HG03064 (cell line): Measurements from ENCODE around the gene TCF4.

Source experiments
- ATAC-seq: cut with Tn5 transposase; IDR thresholded peaks from one replicate; pipeline ENCODE4 v1.9.1; 2021; ENCODE audit warnings: low read depth; ENCODE audit not compliant: unreplicated experiment

The TCF4 gene

GRCh38 chr18:55252053-55252675 lies 335.8 kb downstream of the TCF4 start:
- ATAC-seq = no peak

- no peak for ATAC-seq
These were observed 336.6 kb downstream of the TCF4 start for GRCh38 chr18:55251254-55251971.

- ATAC-seq = no peak
These were observed 337.2 kb downstream of the TCF4 start for GRCh38 chr18:55250768-55251173.

- ATAC-seq = no peak
These were observed 338.4 kb downstream of the TCF4 start for GRCh38 chr18:55249550-55249949.

- peak; percentile 40 for ATAC-seq
These were observed 339.5 kb downstream of the TCF4 start for GRCh38 chr18:55248495-55248894.

GRCh38 chr18:55247032-55247431 lies 341.0 kb downstream of the TCF4 start:
- ATAC-seq = no peak

- no peak for ATAC-seq
These were observed 341.7 kb downstream of the TCF4 start for GRCh38 chr18:55246278-55246677.

- ATAC-seq = no peak
These were observed 342.8 kb downstream of the TCF4 start for GRCh38 chr18:55245211-55245614.

- no peak for ATAC-seq
These were observed 343.4 kb downstream of the TCF4 start for GRCh38 chr18:55244546-55244945.

- ATAC-seq = no peak
These were observed 344.1 kb downstream of the TCF4 start for GRCh38 chr18:55243857-55244256.

- ATAC-seq = no peak
These were observed 344.7 kb downstream of the TCF4 start for GRCh38 chr18:55243255-55243654.

GRCh38 chr18:55240978-55241377 lies 347.0 kb downstream of the TCF4 start:
- no peak for ATAC-seq

- no peak for ATAC-seq
These were observed 348.3 kb downstream of the TCF4 start for GRCh38 chr18:55239740-55240139.

- no peak for ATAC-seq
These were observed 350.3 kb downstream of the TCF4 start for GRCh38 chr18:55237660-55238059.

GRCh38 chr18:55236150-55236931 lies 351.7 kb downstream of the TCF4 start:
- ATAC-seq = no peak

- ATAC-seq = no peak
These were observed 352.9 kb downstream of the TCF4 start for GRCh38 chr18:55235094-55235461.

- ATAC-seq = peak; percentile 70
These were observed 353.5 kb downstream of the TCF4 start for GRCh38 chr18:55234366-55235093.

GRCh38 chr18:55233857-55234256 lies 354.1 kb downstream of the TCF4 start:
- no peak for ATAC-seq

- no peak for ATAC-seq
These were observed 355.5 kb downstream of the TCF4 start for GRCh38 chr18:55232506-55232905.

- ATAC-seq = no peak
These were observed 358.3 kb downstream of the TCF4 start for GRCh38 chr18:55229682-55230081.

GRCh38 chr18:55228707-55229106 lies 359.3 kb downstream of the TCF4 start:
- no peak for ATAC-seq
